Measurements from ENCODE around the gene PRR23C.
"Not testable (repeated sequence)": the region's sequence is repeated elsewhere in the genome, so short reads cannot be mapped to it uniquely, and the experiment has no call there.

Gene PRR23C

DNA sequence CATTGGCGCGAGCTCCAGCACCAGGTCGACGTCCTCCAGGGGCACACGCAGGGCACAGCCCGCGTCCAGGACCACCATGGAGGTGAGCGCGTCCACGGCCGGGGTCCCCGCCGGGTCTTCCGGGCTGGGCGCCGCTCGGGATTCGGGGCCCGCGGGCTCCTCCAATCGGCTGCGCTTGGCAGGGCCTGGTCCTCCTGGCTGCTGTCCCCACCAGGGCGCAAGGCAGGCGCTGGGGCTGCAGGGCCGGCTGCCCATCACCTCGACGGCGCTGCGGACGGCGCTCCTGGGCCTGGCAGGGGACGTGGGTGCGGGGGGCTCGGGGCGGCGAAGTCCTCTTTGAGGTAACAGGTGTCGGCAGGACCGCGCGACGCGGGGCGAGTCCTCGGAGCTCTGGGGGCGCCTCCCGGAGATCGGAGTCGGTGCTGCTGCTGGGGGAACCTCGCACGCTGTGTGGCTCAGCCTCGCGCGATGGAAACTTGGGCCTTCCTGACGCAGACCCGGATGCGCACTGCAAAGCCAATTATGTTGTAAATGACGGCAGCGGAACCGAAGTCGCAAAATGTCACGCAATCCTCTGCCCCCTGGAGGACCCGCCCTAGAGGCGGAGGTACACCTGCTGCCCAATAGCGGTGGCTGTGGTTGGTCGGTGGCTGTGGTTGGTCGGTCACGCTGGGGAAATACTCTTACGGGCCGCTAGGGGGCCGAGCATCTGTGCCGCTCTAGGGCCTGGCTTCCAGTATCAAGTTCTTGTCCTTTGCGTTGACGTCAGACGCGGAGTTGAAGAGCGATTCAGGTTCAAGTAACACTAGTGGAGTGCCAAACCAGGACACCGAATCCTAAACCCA lies at the start of gene PRR23C:
Gene PRR23C (minus strand): TSS at position 527 of the 845 bp plus-strand sequence. CDS start 272 bp downstream, at position 255.
- FAIRE-seq: no peak

DNA sequence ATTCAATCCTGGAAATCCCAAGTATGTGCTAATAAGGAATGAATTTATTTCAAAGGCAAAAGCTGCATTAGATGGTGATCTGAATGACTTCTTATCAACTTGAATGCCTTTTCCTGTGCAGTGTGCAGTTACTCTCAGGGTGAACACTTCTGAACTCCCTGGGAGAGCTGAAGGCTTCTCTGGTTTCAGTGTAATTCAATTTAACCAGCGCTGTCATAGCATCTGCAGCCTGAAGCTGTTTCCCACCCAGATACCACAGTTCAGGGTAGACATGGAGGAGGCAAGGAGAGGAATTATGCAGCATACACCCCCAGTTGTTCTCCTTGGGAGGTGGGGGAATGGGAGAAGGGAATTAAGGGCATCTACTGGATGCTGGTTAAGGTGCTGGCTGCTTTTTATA lies 49.1 kb upstream of the PRR23C start:
- FAIRE-seq: no peak

DNA sequence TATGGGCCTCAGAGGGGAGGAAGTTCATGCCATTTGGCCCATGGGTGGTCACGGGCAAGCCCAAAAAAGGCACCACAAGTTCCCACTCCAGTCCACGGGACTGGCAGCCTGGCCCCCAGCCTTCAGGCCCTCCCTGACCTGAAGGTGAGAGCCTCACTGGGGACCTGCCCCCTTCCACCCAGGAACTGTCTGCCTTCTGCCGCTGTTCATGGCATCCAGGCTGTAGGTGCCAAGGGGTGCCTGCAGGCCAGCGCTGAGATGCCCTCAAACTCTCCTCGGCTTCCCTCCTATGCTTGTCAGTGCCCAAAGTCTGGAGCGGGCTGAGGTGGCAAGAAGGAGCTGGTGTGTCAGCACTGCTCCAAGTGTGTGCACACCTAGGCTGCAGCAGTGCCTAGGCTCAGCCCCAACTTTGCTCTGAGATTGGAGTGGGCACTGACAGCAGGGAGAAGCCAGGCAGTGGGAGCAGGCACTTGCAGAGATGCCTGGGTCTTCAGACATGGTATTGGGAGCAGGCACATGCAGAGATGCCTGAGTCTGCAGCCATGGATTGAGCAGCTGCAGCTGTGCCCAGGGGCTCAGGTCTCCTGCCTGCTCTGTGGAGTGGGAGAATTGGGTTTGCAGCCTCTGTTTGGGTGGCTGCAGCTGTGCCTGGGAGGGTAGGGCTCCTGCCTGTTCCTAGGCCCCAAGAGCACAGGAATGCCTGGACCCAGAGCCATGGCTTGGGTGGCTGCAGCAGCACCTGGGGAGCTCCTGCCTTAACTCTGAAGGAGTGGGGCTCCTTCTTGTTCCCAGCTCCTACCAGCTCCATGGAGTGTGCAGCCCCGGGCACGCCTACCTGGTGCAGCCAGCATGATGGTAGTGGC lies 44.0 kb upstream of the PRR23C start:
- no peak for FAIRE-seq

DNA sequence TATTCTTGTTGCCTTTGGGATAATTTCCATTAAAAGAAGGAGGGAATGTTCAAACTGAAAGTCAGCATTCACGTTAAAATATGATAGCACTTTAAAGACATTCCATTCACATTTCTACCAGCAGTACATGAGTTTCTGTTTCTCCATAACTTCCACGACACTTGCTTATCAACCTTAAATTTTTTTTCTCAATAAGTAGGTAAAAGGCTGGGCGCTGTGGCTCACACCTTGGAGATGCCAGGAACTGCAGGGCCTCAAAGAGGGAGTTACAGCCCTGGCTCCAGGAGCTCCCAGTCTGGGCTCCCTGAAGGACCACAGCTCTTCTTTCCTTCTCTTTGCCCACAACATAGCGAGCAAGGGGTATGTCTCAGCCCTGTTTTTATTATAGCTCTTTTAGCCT lies 42.9 kb upstream of the PRR23C start:
- no peak for FAIRE-seq

DNA sequence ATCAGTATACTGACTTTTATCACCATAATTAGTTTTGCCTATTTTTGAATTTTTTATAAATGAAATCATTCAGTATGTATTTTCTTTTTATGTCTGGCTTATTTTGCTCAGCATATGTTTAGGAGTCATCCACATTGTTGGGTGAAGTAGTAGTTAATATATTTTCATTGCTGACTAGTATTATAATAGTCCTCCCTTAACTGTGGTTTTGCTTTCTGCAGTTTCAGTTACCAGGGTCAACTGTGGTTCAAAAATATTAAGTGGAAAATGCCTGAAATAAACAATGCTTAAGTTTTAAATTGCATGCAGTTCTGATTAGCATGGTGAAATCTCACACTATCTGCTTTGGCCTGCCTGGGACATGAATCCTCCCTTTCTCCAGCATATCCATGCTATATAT lies 39.5 kb upstream of the PRR23C start:
- FAIRE-seq: no peak

DNA sequence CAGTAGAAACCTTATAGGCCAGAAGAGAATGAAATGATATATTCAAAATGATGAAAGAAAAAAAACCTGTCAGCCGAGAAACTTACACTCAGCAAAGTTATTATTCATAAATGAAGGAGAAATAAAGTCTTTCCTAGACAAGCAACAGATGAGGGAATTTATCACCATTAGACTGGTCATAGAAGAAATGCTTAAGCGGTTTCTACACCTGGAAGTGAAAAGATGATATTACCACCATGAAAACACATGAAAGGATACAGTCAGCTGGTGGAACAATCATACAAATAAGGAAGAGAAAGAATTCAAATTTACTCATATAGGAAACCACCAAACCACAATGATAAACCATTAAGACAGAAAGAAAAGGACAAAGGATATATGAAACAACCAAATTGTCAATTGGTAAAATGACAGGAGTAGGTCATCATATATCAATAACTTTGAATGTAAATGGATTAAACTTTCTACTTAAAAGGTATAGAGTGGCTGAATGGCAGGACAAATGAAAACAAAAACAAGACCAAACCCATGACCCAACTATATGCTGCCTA lies 29.9 kb upstream of the PRR23C start:
- no peak for FAIRE-seq

DNA sequence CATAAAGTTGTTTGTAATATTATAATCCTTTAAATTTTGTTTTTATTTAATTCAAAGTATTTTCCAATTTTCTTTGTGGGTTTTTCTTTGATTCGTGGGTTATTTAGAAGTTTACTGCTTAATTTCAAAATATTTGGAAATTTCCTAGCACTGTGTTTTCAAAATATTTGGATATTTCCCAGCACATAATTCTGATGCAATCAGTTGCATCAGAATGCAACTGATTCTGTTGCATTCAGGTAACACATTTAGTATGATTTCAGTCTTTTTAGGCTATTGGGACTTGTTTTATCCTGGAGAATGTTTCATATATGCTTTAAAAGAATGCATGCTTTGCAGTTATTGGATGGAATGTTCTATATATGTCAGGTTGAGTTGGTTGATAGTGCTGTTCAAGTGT lies 18.2 kb upstream of the PRR23C start:
- FAIRE-seq: no peak

DNA sequence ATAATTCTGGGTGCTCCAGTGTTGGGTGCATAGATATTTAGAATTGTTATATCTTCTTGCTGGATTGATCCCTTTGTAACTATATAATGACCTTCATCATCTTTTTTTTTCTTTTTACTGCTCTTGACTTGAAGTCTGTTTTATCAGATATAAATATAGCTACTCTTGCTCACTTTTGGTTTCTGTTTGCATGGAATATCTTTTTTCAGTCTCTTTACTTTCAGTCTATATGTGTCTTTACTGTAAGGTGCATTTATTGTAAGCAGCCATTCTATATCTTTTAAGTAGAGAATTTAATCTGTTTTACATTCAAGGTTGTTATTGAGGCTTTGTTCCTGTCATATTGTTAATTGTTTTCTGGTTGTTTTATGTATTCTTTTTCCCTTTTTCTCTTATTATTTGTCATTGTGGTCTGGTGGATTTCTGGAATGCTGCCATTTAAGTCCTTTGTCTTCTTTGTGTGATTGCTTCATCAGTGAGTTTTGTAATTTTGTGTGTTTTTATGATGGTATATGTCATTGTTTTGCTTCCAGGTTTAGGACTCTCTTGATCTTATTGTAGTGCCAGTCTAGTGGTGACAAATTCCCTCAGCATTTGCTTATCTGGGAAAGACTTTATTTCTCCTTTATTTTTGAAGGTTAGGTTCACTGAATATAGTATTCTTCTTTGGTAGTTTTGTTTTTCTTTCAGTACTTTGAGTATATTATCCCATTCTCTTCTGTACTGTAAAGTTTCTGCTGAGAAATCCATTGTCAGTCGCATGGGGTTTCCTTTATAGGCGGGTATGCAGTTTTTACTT lies 8.3 kb upstream of the PRR23C start:
- FAIRE-seq: no peak

DNA sequence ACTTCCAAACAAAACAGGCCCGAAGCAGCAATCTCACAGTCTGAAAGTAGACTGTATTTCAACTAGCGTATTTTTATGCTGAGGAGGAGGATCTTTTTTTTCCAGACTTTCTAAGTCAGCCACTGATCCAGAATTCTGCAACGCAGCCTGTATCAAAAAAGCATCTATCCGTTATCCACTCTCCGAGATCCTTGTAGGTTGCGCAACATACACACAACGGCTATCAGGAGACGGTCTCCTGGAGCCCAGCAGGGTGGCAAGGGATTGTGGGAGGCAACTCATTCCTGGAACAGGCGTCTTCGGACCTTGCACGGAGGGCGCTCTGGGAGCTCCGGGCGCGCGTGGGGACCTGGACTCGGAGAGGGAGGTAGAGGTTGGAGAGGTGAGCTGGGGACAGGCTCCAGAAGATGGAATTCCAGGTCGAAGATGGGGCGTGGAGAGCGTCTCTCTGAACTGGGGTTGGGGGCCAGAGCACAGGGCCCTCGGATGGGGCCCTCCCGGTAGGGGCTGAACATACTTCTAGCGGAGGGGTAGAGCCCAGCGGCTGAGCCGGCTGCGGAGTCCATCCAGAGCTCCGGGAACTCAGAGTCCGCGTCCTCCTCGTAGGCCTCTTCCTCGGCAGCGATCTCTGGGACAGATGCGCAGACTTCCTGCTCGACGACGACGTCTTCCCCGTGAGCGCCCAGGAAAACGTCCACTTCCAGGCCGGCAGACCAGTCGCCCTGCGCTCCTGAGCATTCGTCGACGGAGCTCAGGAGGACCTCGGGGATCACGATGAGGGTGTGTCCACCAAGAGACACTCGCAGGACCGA lies 932 bp downstream of the PRR23C start:
- FAIRE-seq: no peak

DNA sequence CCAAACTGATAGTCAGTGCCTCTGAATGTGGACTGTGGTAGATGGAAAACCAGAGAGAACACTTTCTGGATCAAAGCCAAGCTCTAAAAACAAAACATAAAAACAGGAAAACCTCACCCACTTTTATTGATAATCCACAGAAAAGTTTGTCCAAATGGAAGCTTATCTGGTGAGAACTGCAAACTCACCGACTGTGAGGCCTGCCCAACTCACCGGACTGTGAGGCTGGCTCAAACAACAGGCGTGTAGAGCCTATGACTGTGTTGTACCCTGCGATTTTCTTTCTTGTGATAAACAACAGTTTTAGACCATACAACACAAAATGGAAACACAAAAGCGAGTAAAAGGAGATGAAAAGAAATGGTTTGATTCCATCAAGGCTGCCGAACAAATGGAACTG lies 7.2 kb downstream of the PRR23C start:
- FAIRE-seq: no peak

DNA sequence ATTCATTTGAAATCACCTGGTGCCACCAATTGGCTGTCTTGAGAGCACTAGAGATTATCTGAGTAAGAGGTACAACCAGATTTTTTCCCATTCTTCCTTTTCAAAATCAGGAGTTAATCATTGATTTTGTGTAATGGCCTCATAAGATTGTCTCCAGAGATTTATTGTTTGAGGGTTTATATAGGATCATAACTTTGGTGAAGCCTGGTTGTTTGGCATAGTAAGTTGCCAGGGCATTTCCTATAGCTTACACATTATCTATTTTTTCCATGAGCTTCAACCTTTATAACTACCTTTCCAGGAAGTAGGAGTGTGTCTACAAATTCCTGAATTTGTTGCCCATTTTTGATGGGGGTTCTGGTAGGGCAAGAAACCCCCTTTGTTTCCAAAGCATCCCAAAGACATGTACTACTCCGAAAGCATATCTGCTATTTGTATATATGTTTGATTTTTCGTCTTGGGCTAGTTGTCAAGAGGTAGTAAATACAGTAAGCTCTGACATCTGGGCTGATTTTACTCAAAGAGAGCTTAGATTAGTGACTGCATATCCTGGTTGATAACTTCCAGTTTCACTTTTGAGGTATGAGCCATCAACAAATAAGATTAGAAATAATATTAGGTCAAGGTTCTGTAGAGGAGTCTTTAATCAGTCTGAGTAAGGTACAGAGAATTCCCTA lies 12.2 kb downstream of the PRR23C start:
- FAIRE-seq: no peak

DNA sequence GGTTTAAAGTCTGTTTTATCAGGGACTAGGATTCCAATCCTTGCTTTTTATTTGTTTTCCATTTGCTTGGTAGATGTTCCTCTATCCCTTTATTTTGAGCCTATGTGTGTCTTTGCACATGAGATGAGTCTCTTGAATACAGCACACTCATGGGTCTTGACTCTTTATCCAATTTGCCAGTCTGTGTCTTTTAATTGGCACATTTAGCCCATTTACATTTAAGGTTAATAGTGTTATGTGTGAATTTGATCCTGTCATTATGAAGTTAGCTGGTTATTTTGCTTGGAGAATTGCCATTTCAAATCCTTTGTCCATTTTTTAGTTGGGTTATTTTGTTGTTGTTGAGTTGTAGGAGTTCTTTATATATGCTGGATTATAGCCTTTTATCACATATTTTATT lies 14.1 kb downstream of the PRR23C start:
- not testable (repeated sequence) for FAIRE-seq

DNA sequence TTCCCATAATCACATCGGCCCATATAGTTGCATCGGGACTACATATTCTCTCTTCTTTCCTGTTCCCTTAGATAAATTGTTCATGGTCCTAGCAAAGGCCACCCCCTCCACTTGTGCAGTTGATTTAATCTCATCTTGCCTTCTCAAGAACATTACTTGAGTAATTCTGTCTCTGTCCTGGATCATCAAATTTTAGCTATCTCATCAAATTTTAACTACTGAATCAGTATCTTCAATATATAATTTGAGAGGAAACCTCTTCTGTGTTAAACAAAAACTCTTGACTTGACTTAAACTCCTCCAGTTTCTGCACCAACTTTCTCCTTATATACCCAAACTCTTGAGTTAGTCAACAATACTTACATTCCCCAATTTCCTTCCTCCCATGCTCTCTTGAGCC lies 19.7 kb downstream of the PRR23C start:
- no peak for FAIRE-seq

DNA sequence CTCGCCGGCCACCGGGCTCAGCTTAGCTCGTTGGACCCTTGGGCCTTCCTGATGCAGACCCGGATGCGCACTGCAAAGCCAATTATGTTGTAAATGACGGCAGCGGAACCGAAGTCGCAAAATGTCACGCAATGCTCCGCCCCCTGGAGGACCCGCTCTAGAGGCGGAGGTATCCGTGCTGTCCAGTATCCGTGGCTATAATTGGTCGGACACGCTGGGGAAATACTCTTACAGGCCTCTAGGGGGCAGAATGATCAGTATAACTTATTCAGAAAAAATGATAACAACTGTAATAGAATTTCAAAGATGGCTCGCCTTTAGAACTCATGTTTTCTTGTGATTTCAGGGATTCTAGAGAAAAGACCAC lies 23.8 kb downstream of the PRR23C start, which contains the start of gene PRR23B:
Gene PRR23B (minus strand): TSS at position 59 of the 367 bp plus-strand sequence. CDS start 265 bp downstream, outside the sequence.
- FAIRE-seq: no peak

DNA sequence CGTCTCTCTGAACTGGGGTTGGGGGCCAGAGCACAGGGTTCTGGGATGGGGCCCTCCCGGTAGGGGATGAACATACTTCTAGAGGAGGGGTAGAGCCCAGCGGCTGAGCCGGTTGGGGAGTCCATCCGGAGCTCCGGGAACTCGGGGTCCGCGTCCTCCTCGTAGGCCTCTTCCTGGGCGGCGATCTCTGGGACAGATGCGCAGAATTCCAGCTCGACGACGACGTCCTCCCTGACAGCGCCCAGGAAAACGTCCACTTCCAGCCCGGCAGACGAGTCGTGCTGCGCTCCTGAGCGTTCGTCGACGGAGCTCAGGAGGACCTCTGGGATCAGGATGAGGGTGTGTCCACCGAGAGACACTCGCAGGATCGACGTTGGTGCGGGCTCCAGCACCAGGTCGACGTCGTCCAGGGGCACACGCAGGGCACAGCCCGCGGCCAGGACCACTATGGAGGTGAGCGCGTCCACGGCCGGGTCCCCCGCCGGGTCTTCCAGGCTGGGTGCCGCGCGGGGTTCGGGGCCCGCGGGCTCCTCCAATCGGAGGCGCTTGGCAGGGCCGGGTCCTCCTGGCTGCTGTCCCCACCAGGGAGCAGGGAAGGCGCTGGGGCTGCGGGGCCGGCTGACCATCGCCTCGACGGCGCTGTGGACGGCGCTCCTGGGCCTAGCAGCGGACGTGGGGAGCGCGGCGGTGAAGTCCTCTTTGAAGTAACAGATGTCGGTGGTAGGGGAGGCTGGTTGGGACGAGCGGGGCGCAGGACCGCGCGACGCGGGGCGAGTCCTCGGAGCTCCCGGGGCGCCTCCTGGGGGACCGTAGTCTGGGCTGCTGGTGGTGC lies 24.4 kb downstream of the PRR23C start:
- no peak for FAIRE-seq

DNA sequence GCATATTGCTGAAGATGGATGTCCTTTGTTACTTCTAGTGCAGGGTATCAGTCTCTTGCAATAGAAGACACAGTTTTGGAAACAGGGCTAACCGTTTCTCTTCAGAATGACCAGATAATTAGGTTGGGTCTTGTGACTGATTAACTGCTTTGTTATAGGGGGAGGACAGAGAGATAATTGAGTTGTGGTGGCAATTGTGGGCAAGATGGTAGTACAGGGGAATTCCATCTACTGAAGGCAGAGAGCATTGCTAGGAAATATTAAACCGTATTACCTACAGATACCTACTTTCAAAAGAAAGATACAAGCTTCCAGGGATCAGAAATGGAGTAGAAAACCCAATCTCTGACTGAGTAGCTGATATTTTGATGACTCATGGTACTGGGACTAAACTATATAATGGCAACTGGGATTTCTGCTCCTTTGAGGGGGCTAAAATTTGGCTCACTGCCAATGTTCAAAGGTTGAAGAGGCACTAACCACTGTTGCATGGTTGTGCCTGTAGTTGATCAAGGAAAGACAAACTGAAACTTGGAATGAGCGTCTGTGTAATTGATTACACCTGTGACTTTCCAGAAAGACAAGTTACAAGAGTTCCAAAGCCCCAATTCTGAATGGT lies 28.2 kb downstream of the PRR23C start:
- no peak for FAIRE-seq

DNA sequence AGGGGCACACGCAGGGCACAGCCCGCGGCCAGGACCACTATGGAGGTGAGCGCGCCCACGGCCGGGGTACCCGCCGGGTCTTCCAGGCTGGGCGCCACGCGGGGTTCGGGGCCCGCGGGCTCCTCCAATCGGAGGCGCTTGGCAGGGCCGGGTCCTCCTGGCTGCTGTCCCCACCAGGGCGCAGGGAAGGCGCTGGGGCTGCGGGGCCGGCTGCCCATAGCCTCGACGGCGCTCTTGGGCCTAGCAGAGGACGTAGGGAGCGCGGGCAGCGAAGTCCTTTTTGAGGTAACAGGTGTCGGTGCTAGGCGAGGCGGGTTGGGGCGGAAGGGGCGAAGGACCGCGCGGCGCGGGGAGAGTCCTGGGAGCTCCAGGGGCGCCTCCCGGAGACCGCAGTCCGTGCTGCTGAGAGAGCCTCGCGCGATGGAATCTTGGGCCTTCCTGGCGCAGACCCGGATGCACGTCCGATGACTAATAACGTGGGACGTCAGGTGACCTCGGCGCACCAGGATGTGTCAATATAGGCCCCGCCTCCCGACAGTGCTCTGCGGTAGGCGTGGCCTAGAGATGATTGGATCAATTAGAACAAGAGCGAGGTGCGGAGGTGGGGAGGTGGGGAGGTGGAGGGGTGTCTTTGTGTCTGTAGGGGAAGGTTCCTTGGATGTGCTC lies 38.5 kb downstream of the PRR23C start, which contains the start of gene PRR23A:
Gene PRR23A (minus strand): TSS at position 218 of the 666 bp plus-strand sequence. CDS start 0 bp downstream, at position 218.
- no peak for FAIRE-seq

DNA sequence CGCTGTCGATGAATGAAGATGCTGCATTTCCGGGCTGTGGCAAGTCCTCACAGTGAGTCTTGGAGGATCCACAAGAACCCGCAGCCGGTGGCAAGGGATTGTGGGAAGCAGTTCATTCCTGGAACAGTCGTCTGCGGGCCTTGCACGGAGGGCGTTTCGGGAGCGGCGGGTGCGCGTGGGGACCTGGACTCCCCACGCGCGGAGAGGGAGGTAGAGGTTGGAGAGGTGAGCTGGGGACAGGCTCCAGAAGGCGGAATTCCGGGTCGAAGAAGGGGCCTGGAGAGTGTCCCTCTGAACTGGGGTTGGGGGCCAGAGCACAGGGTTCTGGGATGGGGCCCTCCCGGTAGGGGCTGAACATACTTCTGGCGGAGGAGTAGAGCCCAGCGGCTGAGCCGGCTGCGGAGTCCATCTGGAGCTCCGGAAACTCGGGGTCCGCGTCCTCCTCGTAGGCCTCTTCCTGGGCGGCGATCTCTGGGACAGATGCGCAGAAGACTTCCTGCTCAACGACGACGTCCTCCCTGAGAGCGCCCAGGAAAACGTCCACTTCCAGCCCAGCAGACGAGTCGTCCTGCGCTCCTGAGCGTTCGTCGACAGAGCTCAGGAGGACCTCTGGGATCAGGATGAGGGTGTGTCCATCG lies 39.2 kb downstream of the PRR23C start:
- FAIRE-seq: no peak

DNA sequence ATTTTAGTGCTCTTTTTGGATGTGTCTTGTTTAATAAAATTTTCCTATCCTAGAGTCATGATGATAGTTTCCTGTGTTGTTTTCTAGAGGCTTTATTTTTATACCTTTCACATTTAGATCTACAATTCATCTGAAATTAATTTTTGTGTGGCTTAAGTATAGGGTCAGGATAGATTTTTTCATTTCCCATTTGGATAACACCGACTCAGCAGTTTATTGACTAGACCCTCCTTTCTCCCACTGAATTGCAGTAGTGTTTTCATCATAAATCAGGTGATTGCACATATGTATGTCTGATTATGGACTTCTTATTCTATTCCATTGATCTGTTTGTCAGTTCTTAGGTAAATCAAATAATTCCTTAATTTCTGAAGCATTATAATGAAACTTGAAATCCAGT lies 49.0 kb downstream of the PRR23C start:
- FAIRE-seq: no peak

Data from G401.6 (cell line).